Bronchial epithelial cell (primary cell): ENCODE results near the gene TUBB4A. TPM values are rescaled to one million over a fixed set of nuclear protein-coding genes. Genes with fewer than 3 reads are reported as not detected.
"Not testable (repeated sequence)": the region's sequence is repeated elsewhere in the genome, so short reads cannot be mapped to it uniquely, and the experiment has no call there.

Experiments
- DNase-seq: peaks from one replicate; pipeline ENCODE4 v3.0.0-alpha.2; 2010; ENCODE audit warnings: low read depth
- FAIRE-seq: peaks from 2 replicates; lab custom pipeline; 2011; peaks lifted over from hg19 to GRCh38; lab: Jason Lieb, UNC
- H3K27me3 ChIP-seq: 2 replicates; pipeline ENCODE4 v1.5.1; 2011; ENCODE audit warnings: low read length; ENCODE audit not compliant: control insufficient read depth, insufficient read depth
- H3K36me3 ChIP-seq: 2 replicates; pipeline ENCODE4 v1.5.1; 2011; ENCODE audit warnings: low read length; ENCODE audit not compliant: control insufficient read depth, insufficient read depth
- H3K4me3 ChIP-seq: 2 replicates; pipeline ENCODE4 v1.5.1; 2011; ENCODE audit warnings: mild to moderate bottlenecking, low read depth, low read length, control low read depth
- total RNA-seq: library from RNA; depleted of rRNA; stranded (reverse); fragments of >200 nt; gene quantifications from 2 replicates; pipeline ENCODE4 v1.2.1, GENCODE V29; 2014
- TF ChIP-seq, protein P1 (sequence below): IDR thresholded peaks from 2 replicates; pipeline ENCODE4 v1.5.1; 2011; ENCODE audit warnings: mild to moderate bottlenecking, moderate library complexity, low read length, control low read depth, inconsistent platforms; ENCODE audit not compliant: insufficient read depth, severe bottlenecking

TUBB4A gene
- total RNA-seq: not detected in 2 replicates

DNA sequence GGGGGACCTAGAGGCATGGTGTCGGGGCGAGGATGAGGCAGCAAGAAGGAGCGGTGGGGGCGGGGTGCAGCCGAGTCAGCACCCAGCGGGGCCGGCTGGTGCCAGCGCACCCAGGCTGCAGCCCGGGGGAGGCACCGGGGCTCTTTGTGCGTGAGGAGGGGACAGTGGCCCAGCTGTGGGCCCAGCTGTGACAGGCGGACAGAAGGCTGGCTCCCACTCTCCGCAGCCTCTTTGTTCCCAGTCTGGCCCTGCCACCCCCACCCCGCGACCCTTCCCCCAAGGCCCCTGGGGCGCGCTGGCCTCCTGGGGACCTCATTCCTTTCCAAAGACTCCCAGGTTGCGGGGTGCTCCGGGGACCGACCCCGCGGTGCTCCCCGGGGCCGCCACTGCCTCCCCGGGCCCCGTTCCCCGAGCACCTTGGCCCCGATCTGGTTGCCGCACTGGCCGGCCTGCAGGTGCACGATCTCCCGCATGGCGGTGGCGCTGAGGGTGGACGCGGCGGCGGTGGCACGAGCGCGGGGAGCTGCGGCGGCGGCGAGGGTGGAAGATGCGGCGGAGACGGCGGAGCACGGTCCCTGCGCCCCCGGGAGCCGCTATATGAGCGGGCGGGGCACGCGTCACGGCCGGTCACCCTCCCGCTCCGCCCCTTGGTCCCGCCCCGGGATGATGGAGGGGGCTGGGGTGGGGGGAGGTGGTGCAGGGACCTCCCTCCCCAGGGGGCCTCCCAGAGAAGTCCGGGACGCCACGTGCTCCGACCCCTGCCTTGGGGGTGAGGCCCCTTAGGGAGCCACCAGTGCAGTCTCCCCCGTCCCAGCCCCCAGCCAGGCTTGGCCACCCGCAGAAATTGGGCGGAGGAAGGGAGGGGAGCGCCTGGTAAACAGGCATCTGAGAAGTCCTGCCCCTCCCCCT lies at the start of gene TUBB4A:
Gene TUBB4A (minus strand): TSS at position 570 of the 909 bp plus-strand sequence. CDS start 97 bp downstream, at position 473.
- Histone ChIP-seq H3K36me3 (no peaks in the 10 kb centered on the region), H3K4me3 (no peak within 1 kb of the TSS)

GRCh38 chr19:6551091-6551490 lies 49.0 kb upstream of the TUBB4A start:
- TF ChIP-seq, protein P1, sequence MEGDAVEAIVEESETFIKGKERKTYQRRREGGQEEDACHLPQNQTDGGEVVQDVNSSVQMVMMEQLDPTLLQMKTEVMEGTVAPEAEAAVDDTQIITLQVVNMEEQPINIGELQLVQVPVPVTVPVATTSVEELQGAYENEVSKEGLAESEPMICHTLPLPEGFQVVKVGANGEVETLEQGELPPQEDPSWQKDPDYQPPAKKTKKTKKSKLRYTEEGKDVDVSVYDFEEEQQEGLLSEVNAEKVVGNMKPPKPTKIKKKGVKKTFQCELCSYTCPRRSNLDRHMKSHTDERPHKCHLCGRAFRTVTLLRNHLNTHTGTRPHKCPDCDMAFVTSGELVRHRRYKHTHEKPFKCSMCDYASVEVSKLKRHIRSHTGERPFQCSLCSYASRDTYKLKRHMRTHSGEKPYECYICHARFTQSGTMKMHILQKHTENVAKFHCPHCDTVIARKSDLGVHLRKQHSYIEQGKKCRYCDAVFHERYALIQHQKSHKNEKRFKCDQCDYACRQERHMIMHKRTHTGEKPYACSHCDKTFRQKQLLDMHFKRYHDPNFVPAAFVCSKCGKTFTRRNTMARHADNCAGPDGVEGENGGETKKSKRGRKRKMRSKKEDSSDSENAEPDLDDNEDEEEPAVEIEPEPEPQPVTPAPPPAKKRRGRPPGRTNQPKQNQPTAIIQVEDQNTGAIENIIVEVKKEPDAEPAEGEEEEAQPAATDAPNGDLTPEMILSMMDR: no peak
- peak; percentile 40 for FAIRE-seq
- H3K36me3 ChIP-seq: no peaks in the 10 kb centered on the region

More for the DNA sequence above, at the start of gene TUBB4A:
- DNase-seq: no peak
- FAIRE-seq: no peak
- TF ChIP-seq, protein P1: no peak
- H3K27me3 ChIP-seq: peaks cover 14% of the 10 kb centered on the region

GRCh38 chr19:6550679-6551078 lies 48.6 kb upstream of the TUBB4A start:
- not testable (repeated sequence) for DNase-seq, H3K4me3 ChIP-seq, H3K27me3 ChIP-seq, H3K36me3 ChIP-seq, FAIRE-seq

More at GRCh38 chr19:6551091-6551490, 49.0 kb upstream of the TUBB4A start:
- H3K27me3 ChIP-seq: no peaks in the 10 kb centered on the region
- H3K4me3 ChIP-seq: no peak overlapping the region
- no peak for DNase-seq

DNA sequence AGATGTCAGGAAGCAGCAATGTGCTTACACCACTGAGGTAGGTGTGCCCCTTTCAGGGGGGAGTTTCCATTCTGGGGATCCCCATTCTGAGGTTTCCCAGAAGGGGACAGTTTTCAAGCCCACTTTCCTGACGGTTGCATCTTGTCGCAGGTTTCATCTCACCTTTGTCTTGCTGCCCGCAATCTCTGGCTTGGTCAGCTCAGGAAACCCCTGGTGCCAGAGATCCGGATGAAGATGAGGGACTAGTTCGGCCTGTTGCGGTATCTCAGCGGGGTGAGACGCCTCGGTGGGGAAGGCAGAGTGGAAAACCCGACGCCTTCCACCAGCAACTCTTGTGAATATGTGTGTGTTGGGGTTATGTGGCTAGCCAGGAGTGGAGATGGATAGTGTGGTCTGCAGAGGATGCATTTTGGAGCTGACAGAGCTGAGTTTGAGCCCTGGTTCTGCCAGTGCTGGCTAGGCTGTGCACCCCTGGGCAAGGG lies 41.8 kb upstream of the TUBB4A start:
- Histone ChIP-seq H3K27me3 (no peaks in the 10 kb centered on the region), H3K4me3 (no peak overlapping the region), H3K36me3 (no peaks in the 10 kb centered on the region)
- DNase-seq (no peak), FAIRE-seq (no peak)
- TF ChIP-seq, protein P1: no peak

GRCh38 chr19:6540918-6541689 lies 39.0 kb upstream of the TUBB4A start:
- no peaks in the 10 kb centered on the region for H3K27me3 ChIP-seq
- TF ChIP-seq, protein P1: no peak

DNA sequence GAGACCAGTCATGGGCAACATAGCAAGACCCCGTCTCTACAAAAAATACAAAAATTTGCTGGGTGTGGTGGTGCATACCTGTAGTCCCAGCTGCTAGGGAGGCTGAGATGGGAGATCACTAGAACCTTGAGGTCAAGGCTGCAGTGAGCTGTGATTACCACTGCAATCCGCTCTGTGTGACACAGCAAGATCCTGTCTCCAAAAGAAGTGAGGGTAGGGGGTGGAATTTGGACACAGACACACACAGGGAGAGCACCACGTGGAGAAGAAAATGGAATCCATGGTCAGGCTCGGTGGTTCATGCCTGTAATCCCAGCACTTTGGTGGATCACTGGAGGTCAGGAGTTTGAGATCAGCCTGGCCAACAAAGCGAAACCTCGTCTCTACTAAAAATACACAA lies 37.4 kb upstream of the TUBB4A start:
- TF ChIP-seq, protein P1: no peak
- H3K36me3 ChIP-seq: no peaks in the 10 kb centered on the region
- FAIRE-seq: no peak
- H3K27me3 ChIP-seq: no peaks in the 10 kb centered on the region
- DNase-seq: no peak
- no peak overlapping the region for H3K4me3 ChIP-seq

More at GRCh38 chr19:6540918-6541689, 39.0 kb upstream of the TUBB4A start:
- FAIRE-seq (no peak), DNase-seq (peak; percentile 73)
- Histone ChIP-seq H3K36me3 (no peaks in the 10 kb centered on the region), H3K4me3 (no peak overlapping the region)
